Activated CD8-positive, alpha-beta memory T cell treated with anti-CD3 and anti-CD28 coated beads, Interleukin-2, amount 50 U/mL, for 4 hours (primary cell): ENCODE measurements around the gene PTPN9.
A peak's percentile ranks its signal among the peaks of the same experiment; 100 is the strongest.
"Not testable (repeated sequence)": the region's sequence is repeated elsewhere in the genome, so short reads cannot be mapped to it uniquely, and the experiment has no call there.

ENCODE experiments used
- DNase-seq: peaks from one replicate; pipeline ENCODE4 v3.0.0-alpha.2; 2020

The PTPN9 gene

DNA sequence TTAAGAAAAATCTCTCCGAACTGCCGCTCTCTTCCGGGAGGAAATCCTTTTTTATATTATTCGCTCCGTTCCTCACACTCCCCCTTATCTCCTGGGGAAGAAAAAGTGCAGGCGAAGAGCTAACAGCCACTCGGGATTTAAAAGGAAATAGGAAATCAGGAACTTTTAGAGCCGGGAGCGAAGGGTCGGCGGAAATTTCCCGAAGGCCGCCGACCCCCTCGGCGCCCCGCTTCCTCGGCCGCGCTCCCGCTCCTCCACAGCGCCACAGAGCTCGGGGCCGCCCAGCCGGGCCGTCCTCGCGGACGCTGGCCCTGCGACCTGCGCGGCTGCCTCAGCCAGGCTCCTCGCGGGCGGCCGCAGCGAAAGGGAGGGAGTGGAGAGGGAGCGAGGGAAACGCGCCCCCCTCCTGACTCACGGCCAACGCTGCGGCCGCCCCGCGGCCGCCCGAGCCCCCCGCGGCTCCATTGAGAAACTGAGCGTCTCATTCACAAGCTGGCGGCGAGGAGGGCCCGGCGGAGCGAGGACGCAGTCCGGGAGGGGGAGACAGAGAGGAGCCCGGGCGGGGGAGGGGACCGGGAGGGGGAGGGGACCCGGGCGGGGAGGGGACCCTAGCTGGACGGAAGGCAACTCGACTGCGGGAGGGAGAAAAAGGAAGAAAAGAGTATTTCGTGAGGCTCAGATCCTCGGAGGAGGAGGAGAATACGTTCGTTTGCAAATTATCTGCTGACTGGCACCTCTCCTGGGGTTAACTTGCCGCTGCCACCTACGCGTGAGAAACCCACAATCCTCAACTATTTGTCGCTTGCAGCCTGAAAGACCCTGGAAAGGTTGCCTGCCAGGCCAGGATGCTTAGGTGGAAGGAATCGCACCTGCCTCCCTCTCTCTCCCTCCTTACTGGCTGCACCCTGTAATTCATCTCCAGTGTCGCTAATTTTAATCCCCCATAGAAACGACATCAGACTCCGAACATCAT lies at the start of gene PTPN9:
Gene PTPN9 (minus strand): TSS at position 368 of the 973 bp plus-strand sequence. CDS start 539 bp downstream, outside the sequence.
- DNase-seq = peak; percentile 70

DNA sequence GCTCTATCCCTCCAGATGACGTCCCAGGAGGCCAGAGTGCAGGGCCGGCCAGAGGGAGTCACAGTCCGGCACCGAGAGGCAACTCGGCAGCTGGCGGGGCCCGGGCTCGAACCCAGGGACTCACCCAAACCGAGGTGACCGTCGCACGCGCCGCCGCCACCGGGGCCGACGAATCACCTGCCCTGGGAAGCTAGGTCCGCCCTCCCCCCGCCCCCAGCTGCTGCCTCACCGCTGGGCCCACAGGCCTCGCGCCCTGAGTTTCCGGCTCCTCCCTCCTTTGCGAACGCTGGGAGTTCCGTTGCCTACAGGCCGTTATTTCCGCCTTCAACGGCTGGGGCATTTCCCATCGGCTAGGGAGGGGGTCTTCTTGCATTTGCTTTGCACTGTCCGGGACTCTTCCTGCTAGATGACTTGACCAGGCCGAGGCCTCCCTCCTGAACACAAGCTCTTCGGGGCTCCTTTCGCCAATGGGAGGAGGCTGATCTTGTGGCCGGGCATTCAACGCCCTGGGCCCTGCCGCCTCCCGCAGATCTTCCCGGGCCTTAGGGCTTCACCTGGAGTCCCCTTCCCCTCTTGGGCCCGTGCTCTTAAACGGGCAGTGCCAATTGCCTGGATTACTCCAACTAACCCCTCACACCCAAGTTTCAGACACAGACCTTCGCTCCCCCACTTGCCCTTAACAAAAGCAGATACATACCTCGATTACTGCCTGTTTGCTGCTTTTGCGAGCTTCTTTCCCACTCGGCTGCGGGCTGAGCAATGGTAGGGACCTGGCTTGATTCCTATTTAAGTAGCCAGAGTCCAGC lies 46.6 kb upstream of the PTPN9 start, which contains the start of gene SNUPN:
Gene SNUPN (minus strand): TSS at position 184 of the 806 bp plus-strand sequence. CDS start 4,674 bp downstream, outside the sequence.
- peak; percentile 91 for DNase-seq

DNA sequence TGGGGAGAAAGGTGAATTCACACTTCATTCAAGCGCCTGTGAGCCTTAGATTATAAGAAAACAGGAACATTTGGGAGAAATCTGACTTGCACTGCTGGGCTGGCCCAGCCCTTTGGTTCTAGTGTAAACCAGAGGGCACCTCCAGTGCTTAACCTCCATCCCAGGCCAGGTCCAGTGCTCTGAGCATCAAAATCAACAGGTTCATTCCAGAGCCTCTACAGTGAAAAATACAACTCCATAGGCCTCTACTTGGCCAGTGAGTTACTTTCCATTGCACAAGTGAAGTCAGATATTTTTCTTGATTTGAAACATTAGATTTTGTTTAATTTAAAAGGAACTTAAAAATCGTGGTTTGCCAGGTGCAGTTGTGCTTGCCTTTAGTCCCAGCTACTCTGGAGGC lies 43.4 kb upstream of the PTPN9 start:
- DNase-seq = no peak

DNA sequence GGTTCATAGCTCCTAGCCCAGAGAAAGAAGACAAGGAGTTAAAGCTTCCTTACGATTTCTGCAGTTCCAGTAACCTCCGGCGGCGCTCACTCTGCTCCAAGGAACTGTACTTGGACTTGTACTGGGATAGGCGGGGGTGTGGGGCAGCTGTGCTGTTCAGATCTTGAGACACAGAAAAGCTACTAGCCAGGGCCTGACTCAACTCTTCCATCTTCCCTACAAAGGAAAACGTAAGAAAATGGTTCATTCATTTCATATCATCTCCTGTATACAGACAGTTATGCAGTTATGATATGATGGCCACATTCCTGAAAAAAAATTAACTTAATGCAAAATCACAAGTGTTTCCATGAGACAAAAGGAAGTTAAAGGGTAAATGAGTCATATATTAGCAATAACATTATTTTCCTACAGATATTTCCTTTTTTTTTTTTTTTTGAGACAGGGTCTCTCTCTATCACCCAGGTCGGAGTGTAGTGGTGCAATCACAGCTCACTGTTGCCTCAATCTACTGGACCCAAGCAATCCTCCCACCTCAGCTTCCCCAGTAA lies 41.8 kb upstream of the PTPN9 start:
- no peak for DNase-seq

DNA sequence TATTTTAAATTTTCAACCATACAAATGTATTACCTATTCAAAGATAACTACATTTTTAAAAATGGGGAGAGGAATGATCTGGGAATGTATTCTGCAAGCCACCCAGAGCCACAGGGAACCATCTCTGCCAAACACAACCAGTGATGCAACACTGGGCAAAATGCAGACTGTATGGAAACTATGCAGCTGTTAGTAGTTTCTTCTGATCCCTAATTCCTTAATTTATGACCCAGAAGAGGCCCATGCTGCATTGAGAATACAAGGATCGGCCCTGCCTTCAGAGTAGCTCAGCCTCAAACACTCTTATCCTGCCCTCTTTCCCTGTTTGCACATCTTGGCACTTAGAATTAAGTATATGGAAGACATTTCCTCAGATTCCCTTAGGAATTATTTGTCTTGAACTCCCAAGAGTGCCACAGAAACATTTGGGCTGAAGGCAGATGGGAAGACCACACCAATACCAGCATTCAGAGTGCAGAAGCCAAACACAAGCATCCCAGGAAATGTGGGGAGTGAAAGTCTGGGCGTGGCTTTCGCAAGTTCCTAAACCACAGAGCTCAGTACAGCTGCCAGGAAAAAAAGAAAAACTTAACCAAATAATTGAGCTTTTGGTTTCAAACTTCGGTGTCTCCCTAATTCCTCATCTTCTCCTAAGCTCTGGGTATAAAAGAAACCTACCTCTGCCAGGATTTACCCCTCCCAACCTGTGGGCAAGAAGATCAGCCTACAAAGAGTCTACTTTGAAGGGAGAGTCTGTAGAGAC lies 41.1 kb upstream of the PTPN9 start:
- no peak for DNase-seq

DNA sequence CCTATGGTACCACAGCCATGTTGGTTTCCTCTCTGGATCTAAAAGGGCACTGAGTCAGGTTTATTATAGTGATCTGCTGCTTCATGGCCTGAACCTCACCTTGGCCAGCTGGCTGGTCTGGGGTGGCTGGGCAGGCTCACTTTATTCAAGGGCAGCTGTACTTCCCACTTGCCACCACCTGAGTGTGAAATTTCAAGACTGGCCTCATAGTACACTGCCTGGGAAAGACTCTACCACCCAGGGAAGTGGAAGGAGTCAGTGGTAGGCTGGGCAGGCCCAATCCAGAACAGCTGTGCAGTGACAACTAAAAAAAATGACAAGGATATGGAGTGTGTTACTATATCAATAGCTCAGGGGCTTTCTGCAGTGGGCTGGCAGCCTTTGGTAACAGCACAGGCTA lies 37.7 kb upstream of the PTPN9 start:
- DNase-seq = no peak

DNA sequence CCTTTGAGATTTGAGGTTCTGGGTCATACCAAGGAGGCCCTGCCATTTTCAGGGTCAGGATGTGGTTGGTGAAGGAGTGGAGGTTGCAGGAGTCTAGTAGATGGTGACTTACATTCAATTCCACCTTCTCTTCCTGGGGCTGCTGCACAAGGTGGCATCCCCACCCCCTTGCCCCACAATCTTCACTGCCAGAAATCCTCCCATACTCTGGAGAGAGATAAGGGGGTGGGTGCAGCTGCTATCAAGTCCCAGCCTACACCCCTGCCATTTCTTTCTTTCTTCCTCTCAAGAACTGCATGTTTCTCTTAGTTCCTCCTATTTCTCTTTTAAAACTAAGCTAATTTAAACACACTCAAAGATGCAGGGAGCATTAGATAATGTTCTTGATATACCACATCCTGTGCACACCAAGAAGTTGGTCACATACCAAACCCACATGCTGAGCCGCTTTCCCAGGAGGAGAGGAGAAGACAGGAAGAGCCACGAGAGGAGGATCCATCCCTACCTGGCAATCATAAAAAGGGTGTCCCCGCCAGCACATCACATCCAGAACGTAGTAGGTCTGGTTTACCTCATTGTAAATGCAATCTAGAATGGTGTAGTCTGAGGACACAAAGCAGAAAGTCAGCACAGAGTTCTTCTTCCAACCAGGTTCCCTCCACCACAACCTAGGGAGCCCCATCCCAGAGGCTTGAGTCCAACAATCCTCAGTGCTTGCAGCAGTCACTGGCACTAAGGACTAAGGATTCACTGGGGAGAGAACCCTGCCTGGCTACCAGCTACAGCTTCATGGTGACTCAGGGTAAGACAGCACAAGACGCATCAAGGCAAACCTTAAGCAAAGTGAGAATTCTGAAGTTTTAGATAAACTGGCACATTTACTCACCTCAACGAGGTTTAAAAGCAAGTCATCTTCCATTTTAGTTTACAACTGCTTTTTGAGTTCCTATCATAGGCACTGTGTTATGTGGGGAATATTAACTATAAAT lies 27.9 kb upstream of the PTPN9 start:
- DNase-seq = no peak

DNA sequence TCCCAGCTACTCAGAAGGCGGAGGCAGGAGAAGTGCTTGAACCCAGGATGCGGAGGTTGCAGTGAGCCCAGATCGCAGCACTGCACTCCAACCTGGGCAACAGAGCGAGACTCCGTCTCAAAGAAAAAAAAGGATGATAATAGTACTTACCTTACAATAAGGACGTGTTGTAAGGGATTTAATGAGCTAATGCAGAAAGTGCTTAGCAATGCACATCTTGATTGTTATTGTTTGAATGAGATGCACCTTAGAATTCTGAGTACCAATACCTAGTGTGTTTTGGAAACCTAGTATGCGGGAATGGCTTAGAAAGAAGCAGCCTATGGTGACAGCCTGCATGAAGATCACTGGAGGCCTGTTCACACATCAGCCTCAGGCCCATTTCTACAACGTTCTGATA lies 26.9 kb upstream of the PTPN9 start:
- no peak for DNase-seq

DNA sequence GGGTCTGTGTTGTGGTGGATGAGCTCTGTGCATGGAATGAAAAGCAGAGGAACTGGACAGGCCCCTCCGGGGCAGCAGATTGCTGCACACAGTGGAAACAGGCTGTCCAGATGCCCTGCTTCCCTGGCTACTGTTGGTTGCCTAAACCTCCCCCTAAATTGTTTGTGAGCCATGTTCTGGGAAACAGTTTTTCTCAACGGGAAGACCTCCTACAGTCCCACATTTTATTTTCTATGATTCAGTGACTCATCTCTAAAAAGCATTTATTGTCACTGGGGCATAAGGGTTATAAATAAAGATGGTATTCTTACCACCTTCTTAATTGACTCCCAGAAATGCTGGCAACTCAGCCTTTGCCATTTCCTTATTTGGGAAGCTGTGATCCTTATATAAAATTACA lies 20.3 kb upstream of the PTPN9 start:
- DNase-seq = no peak

DNA sequence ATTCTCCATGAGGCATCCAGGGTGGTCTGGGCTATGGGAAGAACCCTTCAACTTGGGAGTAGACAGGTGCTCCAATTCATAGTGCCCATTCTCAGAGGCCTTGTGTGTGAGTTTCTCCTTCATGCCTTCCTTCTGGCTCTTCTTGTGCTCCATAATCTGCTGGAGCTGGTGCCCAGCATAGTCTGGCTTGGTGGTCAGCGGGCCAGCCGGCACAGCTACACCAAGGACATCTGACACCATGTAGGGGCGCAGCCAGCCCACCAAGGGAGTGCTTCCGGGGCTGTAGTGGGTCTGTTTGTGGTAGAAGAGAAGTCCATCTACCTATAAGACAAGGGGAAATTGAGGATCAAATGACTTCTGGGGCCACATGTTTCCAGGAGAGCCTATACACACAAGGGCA lies 19.2 kb upstream of the PTPN9 start:
- no peak for DNase-seq

DNA sequence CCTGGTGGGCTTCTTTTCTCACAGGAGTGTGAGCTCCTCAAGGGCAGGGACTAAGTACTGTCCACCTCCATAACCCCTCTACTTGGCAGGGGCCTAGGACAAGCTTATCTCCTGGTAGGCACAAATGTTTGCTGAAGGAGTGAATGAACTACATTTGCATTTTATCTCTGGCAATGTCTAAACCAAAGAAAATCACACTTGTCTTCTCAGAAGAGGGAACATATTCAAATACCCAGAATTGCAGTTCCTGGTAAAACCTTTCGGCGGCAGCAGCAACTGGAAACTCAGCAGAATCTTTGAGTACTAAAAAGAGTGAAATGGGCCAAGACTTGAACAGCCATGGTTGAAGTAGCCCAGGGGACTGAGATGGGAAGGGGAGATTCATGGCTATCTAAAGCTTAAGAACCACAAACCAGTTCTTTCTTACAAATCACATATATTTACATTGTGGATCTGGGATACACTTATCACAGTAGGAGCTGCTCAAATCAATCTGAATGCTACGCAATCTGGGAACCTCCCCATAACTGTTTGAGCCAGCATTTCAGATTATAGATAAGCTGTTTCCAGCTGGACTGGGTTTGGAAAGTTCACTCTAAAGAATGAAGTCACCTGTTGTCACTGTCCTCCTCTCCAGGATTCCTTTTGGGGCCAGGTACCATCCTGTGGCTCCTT lies 18.7 kb upstream of the PTPN9 start:
- DNase-seq = no peak

DNA sequence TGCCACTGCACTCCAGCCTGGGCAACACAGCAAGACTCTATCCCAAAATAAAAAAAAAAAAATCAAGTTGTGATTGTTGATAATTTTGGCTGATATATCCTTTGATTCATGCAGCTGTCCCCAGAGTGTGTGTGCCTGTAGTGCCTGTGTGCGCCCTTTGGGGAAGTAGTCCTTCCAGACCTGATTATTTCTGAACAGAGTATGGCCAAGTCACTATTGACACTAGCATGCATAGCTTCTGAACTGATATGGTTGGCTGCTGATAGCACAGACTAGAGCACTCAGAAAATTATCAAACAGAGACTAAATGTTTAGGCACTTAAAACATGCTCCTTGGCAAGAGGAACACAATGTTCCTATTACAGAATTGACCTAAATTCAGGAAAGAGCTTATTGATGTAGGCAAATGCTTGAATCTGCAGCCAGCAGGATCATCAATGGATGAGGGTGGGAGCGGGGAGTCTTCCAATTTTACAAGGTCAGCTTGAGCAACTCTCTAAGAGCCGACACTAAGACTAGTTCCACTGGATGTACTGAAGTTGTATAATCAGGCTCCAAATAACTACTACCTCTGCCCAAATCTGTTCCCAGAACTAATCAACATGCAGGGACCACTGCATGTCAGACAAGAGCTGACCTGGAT lies 17.7 kb upstream of the PTPN9 start:
- no peak for DNase-seq

DNA sequence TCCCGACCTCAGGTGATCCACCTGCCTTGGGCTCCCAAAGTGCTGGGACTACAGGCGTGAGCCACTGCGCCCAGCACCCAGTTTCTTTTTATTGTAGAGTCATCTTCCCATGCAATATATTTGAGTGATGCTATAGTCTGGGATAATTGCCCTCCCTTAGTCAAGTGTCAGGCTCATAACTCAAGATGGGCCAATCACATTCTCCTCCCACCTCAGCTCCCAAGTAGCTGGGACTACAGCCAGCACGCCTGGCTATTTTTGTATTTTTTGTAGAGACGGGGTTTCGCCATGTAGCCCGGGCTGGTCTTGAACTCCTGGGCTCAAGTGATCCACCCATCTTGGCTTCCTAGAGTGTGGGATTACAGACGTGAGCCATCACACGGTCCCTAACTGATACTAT lies 15.2 kb upstream of the PTPN9 start:
- DNase-seq = no peak

DNA sequence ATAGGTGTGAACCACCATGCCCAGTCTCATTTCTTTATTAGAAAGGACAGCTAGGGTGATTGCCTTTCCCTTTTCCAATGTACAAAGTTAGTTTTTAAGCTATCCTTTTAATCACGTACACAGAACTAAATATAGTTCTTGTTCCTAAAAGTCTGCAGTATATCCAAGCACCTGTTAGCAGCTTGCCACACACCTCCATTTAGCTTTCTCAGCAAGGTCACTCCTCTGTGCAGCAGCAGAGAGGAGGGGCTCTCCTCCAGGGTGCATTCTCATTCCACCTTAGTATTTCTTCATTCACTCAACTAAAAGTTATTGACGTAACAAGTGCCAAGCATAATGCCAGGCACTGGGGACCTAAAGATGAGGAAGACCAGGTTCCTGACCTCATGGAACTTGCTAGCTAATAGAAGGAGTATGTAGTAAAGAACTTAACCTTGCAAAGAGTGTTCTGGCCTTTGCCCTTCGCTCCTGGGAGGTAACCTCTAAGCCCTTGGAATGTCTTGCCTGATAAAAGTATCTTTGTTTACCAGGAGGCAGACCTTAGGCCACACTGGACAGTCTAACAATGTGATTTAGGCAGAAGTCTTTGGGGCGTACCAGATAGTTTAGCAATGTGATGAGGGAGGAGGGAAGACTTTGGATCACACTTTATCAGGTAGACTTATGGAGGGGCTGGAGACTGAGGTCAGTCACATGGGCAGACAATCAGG lies 12.7 kb upstream of the PTPN9 start:
- no peak for DNase-seq

DNA sequence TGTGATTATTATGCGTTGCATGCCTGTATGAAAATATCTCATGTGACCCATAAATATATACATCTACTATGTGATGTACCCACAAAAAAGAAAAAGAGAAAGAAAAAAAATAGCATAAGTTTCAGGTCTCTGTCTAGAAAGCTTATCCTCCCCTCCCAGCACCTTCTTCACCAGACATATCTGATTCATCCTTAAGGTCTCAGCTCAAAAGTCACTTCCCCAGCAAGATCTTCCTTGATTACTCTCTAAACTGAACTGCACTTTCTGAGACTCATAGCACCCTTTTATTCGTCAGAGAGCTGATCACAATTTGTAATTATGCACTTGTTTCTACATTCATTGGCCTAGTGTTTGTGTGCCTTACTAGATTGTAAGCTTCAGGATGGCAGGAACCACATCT lies 11.1 kb upstream of the PTPN9 start:
- DNase-seq = no peak

DNA sequence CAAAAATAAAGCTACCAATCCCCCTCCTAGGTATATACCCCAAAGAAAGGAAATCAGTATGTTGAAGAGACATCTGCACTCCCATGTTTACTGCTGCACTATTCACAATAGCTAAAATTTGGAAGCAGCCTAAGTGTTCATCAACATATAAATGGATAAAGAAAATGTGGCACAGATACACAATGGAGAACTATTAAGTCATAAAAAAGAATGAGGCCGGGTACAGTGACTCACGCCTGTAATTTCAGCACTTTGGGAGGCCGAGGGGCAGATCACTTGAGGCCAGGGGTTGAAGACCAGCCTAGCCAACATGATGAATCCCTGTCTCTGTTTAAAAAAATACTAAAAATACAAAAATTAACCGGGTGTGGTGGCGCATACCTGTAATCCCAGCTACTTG lies 10.0 kb upstream of the PTPN9 start:
- no peak for DNase-seq

DNA sequence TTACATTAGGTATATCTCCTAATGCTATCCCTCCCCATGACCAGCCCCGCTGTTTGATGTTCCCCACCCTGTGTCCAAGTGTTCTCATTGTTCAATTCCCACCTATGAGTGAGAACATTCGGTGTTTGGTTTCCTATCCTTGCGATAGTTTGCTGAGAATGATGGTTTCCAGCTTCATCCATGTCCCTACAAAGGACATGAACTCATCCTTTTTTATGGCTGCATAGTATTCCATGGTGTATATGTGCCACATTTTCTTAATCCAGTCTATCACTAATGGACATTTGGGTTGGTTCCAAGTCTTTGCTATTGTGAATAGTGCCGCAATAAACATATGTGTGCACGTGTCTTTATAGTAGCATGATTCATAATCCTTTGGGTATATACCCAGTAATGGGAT lies 7.3 kb upstream of the PTPN9 start:
- not testable (repeated sequence) for DNase-seq

DNA sequence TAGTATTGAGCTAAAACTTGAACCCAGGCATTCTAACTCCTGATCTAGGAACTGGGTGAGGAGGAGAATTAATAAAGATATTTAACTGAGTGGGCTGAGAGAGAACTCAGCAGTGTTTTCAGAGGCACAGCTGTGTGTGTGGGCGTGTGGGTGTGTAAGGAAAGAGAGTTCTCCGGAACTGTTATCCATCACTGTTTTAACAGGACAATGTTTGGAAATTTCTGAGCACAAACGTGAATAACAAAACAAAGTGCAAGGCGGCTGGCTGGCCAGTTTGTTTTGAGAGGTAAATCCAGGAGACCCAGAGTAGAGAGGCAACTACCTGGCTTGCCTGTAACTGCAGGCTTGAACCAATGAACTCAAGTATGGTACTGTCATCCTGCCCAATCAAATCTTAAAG lies 5.0 kb upstream of the PTPN9 start:
- no peak for DNase-seq

DNA sequence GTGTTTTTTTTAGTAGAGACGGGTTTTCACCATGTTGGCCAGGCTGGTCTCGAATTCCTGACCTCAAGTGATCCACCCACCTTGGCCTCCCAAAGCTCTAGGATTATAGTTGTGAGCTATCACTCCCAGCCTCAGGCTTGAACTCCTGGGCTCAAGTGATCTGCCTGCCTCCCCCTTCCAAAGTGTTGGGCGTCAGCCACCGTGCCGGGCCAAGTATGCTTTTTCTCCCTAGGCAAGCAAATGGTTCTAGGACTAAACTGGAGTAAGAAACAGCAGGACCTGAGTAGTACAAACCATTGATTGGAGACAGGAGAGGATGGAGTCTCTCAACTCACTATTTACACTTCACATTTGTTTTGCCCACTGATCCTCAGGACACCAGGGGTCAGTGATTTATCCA lies 4.6 kb upstream of the PTPN9 start:
- DNase-seq = no peak

DNA sequence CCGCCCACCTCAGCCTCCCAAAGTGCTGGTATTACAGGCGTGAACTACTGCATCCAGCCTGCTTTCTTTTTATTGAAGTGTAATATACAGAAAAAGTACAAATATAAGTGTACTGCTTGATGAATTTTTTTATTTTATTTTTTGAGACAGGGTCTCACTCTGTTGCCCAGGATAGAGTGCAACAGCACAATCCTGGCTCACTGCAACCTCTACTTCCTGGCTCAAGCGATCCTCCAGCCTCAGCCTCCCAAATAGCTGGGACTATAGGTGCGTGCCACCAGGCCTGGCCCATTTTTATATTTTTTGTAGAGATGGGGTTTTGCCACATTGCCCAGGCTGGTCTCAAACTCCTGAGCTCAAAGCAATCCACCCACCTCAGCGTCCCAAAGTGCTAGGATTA lies 3.8 kb upstream of the PTPN9 start:
- DNase-seq = not testable (repeated sequence)
